SK-N-SH treated with all-trans-retinoic acid at 6 μM for 48 hours (cell line): ENCODE measurements around the gene ALDOA.

ENCODE experiments used
- BACH2 ChIP-seq: fragments of 250-450 bp; sonication (Bioruptor Pico); IDR thresholded peaks from 2 replicates; pipeline ENCODE4 v1.9.0; 2021; ENCODE audit warnings: mild to moderate bottlenecking, borderline replicate concordance
- ESRRG ChIP-seq: fragments of 250-450 bp; sonication (Bioruptor Pico); IDR thresholded peaks from 2 replicates; pipeline ENCODE4 v1.6.1; 2021; ENCODE audit warnings: mild to moderate bottlenecking
- GLIS3 ChIP-seq: fragments of 250-450 bp; sonication (Bioruptor Pico); IDR thresholded peaks from 2 replicates; pipeline ENCODE4 v1.5.0; 2020; ENCODE audit warnings: mild to moderate bottlenecking, moderate library complexity
- ISL1 ChIP-seq: fragments of 250-450 bp; sonication (Bioruptor Pico); IDR thresholded peaks from 2 replicates; pipeline ENCODE4 v2.1.2; 2022; ENCODE audit warnings: mild to moderate bottlenecking, moderate library complexity
- TCF4 ChIP-seq: fragments of 250-450 bp; sonication (Bioruptor Pico); IDR thresholded peaks from 2 replicates; pipeline ENCODE4 v1.8.0; 2021; ENCODE audit warnings: mild to moderate bottlenecking, moderate library complexity, borderline replicate concordance
- TSHZ2 ChIP-seq: fragments of 250-450 bp; sonication (Bioruptor Pico); IDR thresholded peaks from 2 replicates; pipeline ENCODE4 v1.5.0; 2020; ENCODE audit warnings: mild to moderate bottlenecking, moderate library complexity
- ZFP3 ChIP-seq: fragments of 250-450 bp; sonication (Bioruptor Pico); IDR thresholded peaks from 2 replicates; pipeline ENCODE4 v1.5.0; 2020; ENCODE audit warnings: mild to moderate bottlenecking, moderate library complexity
- ZFP30 ChIP-seq: fragments of 450-650 bp; formaldehyde crosslinking; IDR thresholded peaks from 2 replicates; pipeline ENCODE4 v1.5.0; 2022; ENCODE audit warnings: mild to moderate bottlenecking, moderate library complexity
- ZNF70 ChIP-seq: fragments of 450-650 bp; formaldehyde crosslinking; IDR thresholded peaks from 2 replicates; pipeline ENCODE4 v1.5.0; 2020; ENCODE audit warnings: mild to moderate bottlenecking, moderate library complexity
- TF ChIP-seq, protein P1 (sequence below): fragments of 250-450 bp; sonication (Bioruptor Pico); IDR thresholded peaks from 2 replicates; pipeline ENCODE4 v1.8.0; 2020; ENCODE audit warnings: mild to moderate bottlenecking, moderate library complexity, borderline replicate concordance
- TF ChIP-seq, protein P2 (sequence below): fragments of 250-450 bp; sonication (Bioruptor Pico); IDR thresholded peaks from 2 replicates; pipeline ENCODE4 v1.5.1; 2020; ENCODE audit warnings: low read depth, mild to moderate bottlenecking, moderate library complexity

DNA sequence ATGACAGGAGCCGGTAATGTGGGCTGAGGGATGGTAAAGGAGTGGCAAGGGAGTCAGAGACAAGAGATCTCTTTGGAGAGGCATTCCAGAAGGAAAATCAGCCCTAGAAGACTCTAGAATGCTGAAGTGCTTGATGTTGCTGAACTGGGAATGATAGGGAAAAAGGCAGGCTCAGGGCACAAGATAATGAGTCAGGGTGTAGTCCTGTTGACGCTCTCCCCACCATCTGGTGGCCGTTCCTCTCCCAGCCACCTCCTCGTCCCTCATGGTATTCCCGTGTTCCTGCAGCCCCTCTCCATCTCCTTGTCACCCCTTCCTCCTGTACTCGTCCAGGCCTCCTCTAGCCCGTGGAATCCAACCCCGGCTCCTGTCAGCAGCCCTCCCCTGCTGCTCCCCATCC, 11.1 kb upstream of the ALDOA start:
- TF ChIP-seq TSHZ2 (CRISPR knock-in tag) (no peak), ZNF70 (CRISPR knock-in tag) (no peak), ISL1 (CRISPR knock-in tag) (no peak), ZFP30 (CRISPR knock-in tag) (no peak), TCF4 (CRISPR knock-in tag) (no peak), ESRRG (CRISPR knock-in tag) (no peak), BACH2 (no peak), ZFP3 (no peak), GLIS3 (CRISPR knock-in tag) (no peak)
- TF ChIP-seq, protein P1, sequence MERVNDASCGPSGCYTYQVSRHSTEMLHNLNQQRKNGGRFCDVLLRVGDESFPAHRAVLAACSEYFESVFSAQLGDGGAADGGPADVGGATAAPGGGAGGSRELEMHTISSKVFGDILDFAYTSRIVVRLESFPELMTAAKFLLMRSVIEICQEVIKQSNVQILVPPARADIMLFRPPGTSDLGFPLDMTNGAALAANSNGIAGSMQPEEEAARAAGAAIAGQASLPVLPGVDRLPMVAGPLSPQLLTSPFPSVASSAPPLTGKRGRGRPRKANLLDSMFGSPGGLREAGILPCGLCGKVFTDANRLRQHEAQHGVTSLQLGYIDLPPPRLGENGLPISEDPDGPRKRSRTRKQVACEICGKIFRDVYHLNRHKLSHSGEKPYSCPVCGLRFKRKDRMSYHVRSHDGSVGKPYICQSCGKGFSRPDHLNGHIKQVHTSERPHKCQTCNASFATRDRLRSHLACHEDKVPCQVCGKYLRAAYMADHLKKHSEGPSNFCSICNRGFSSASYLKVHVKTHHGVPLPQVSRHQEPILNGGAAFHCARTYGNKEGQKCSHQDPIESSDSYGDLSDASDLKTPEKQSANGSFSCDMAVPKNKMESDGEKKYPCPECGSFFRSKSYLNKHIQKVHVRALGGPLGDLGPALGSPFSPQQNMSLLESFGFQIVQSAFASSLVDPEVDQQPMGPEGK (CRISPR knock-in tag), result no peak
- TF ChIP-seq, protein P2, sequence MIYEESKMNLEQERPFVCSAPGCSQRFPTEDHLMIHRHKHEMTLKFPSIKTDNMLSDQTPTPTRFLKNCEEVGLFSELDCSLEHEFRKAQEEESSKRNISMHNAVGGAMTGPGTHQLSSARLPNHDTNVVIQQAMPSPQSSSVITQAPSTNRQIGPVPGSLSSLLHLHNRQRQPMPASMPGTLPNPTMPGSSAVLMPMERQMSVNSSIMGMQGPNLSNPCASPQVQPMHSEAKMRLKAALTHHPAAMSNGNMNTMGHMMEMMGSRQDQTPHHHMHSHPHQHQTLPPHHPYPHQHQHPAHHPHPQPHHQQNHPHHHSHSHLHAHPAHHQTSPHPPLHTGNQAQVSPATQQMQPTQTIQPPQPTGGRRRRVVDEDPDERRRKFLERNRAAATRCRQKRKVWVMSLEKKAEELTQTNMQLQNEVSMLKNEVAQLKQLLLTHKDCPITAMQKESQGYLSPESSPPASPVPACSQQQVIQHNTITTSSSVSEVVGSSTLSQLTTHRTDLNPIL (CRISPR knock-in tag), result no peak
